Adipocyte (in vitro differentiated cells): ENCODE measurements around the gene RIT2.

Experiments
- DNase-seq: peaks from one replicate; pipeline ENCODE4 v3.0.0-alpha.2; 2015; ENCODE audit warnings: low read depth
- H3K27me3 ChIP-seq: replicated peaks from 2 replicates; pipeline ENCODE4 v1.7.0; 2013; ENCODE audit warnings: mild to moderate bottlenecking, low read length, moderate library complexity; ENCODE audit not compliant: control insufficient read depth, insufficient read depth
- H3K36me3 ChIP-seq: 2 replicates; pipeline ENCODE4 v1.7.0; 2013; ENCODE audit warnings: low read length, mild to moderate bottlenecking, moderate library complexity; ENCODE audit not compliant: control insufficient read depth, insufficient read depth, severe bottlenecking
- H3K4me1 ChIP-seq: 2 replicates; pipeline ENCODE4 v1.7.0; 2013; ENCODE audit warnings: mild to moderate bottlenecking, low read length, moderate library complexity; ENCODE audit not compliant: control insufficient read depth, insufficient read depth
- H3K4me3 ChIP-seq: 2 replicates; pipeline ENCODE4 v1.7.0; 2013; ENCODE audit warnings: mild to moderate bottlenecking, low read length, moderate library complexity
- H3K9ac ChIP-seq: 2 replicates; pipeline ENCODE4 v1.7.0; 2013; ENCODE audit warnings: mild to moderate bottlenecking, low read length, moderate library complexity
- H3K9me3 ChIP-seq: 2 replicates; pipeline ENCODE4 v1.7.0; 2013; ENCODE audit warnings: mild to moderate bottlenecking, low read length, moderate library complexity; ENCODE audit not compliant: control insufficient read depth

RIT2 gene

DNA sequence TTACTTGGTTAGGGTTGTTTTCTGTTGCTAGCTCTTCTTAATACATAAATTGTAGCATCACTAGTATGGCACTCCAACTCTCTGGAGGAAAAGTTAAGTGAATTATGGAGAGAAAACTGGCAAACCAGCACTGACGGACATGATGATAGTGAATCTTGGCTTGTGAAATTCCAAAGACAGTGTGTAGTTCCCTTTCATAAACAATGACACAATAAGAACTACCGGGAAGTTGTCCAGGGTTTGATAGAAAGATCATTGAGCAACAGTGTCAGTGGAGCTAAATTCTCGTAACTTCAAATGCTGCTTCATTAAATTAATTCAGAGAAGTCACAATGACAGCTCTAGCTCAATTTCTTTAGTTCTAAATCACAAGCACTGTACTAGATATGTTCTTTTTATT is 66.5 kb downstream of the RIT2 start:
- no peak overlapping the region for H3K9ac ChIP-seq
- peak; percentile 2 for DNase-seq
- H3K27me3 ChIP-seq = peaks cover 4% of the 10 kb centered on the region
- H3K36me3 ChIP-seq = no peaks in the 10 kb centered on the region
- no peak overlapping the region for H3K4me3 ChIP-seq
- peaks cover 15% of the 10 kb centered on the region for H3K4me1 ChIP-seq
- no peaks in the 10 kb centered on the region for H3K9me3 ChIP-seq

DNA sequence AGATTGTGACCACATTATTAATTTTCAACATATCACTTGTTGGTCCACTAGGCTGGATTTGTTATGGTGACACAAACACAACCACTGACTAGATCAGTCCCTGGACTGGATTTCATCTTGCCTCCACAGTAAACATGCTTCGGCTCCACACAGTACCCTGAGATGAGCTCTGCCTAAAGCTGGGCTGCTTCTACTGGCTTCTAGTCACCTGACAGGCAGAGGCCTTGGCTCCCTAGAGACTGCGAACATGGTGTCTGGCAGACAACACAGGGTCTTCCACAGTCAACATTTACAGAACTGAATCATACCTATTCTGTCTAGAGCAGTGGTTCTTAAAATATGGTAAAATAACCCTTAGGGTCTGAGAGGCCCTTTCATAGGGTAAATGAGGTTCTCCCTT is 69.2 kb downstream of the RIT2 start:
- Histone ChIP-seq H3K9me3 (no peaks in the 10 kb centered on the region), H3K9ac (no peak overlapping the region), H3K27me3 (peaks cover 4% of the 10 kb centered on the region), H3K4me3 (no peak overlapping the region), H3K4me1 (peaks cover 15% of the 10 kb centered on the region), H3K36me3 (no peaks in the 10 kb centered on the region)
- no peak for DNase-seq

DNA sequence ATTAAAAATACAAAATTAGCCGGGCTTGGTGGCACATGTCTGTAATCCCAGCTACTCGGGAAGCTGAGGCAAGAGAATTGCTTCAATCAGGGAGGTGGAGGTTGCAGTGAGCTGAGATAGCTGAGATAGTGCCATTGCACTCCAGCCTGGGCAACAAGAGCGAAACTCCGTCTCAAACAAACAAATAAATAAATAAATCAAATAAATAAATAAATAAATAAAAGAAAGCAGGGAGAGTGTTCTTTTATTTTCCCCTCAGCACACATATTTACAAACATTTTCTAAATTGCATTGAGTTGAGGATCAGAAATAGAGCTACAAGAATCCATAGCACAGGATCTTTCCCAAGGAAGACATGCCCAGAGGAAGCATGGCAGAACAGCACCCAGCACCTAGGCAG is 71.9 kb downstream of the RIT2 start:
- no peak overlapping the region for H3K9ac ChIP-seq
- H3K36me3 ChIP-seq = no peaks in the 10 kb centered on the region
- H3K4me3 ChIP-seq = no peak overlapping the region
- H3K4me1 ChIP-seq = peaks cover 6% of the 10 kb centered on the region
- H3K9me3 ChIP-seq = no peaks in the 10 kb centered on the region
- no peak for DNase-seq
- H3K27me3 ChIP-seq = no peaks in the 10 kb centered on the region

DNA sequence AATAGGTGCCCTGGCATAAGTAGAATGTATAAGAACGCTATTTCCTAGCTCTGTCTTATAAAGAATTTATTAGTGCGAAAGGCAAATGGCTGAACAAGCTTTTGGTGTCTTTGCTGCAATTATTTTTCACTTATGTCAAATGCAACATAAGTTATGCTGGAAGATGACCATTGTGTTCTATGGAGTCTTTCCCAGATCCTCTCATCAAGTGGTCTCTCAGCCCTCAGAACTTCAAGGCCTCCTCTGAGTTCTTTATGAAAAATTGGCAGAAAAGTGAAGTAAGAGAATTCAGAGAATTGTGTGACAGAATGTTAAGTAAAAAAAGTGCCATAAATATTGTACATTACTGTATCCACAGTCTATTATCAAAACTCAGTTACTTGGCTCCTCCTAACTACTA is 75.2 kb downstream of the RIT2 start:
- Histone ChIP-seq H3K4me1 (no peaks in the 10 kb centered on the region), H3K9me3 (no peaks in the 10 kb centered on the region), H3K27me3 (no peaks in the 10 kb centered on the region), H3K4me3 (no peak overlapping the region), H3K36me3 (no peaks in the 10 kb centered on the region), H3K9ac (no peak overlapping the region)
- DNase-seq = no peak

DNA sequence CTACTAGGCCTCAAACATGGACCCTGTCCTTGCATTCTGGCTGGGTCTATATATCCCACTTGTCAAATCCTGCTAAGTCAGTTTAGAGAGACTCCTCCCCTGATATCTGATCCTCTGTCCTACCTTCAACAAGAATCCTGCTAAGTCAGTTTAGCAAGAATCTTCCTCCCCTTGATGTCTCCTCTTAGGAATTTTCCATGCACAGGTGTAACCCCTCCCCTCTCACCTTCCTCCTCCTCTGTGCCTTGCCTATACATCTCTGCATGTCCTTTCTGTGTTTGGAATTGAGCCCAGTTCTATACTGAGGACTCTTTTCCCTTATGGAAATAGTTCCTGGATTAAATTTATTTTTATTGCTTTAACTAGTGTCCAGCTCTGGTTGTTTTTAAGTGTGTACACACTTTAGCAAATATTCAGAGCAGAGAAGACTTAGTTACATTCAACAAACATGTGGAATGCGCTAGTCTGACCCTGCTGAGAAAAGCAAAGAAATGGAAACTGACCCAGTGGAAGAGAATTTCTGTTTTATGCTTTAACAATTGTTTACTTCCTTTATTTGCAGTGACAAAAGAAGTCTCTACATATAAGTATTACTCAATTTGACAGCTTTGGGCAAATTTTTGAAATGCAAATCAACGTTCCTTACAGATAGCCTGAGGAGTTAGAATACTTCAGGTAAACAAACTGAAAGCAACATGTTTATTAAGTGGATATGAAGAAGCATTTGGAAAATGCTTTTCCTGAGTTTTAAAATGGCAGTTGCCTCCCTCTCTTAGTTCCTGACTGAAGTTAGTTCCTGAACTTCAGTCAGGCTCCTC is 80.6 kb downstream of the RIT2 start:
- Histone ChIP-seq H3K9ac (no peak overlapping the region), H3K4me1 (no peaks in the 10 kb centered on the region), H3K27me3 (no peaks in the 10 kb centered on the region), H3K36me3 (no peaks in the 10 kb centered on the region), H3K9me3 (no peaks in the 10 kb centered on the region), H3K4me3 (no peak overlapping the region)
- no peak for DNase-seq

DNA sequence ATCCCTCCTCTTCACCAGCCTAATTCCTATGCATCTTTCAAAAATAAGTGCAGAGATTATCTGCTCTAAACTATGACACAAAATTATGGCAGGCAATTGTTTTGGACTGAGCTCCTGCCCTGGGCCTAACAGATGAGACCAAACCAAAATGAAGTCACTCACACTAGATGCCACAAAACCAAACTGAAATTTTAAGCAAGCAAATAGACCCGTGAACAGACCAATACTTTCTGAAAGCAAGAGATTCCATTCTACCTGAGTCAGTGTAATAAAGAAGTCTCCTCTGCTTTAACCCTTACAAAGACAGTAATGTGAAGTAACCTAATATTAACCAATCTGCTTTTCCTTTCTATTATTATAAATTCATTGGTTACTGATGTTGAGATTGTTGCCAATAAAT is 84.3 kb downstream of the RIT2 start:
- no peak overlapping the region for H3K9ac ChIP-seq
- H3K4me1 ChIP-seq = no peaks in the 10 kb centered on the region
- no peak overlapping the region for H3K4me3 ChIP-seq
- H3K27me3 ChIP-seq = no peaks in the 10 kb centered on the region
- no peak for DNase-seq
- no peaks in the 10 kb centered on the region for H3K9me3 ChIP-seq
- no peaks in the 10 kb centered on the region for H3K36me3 ChIP-seq

DNA sequence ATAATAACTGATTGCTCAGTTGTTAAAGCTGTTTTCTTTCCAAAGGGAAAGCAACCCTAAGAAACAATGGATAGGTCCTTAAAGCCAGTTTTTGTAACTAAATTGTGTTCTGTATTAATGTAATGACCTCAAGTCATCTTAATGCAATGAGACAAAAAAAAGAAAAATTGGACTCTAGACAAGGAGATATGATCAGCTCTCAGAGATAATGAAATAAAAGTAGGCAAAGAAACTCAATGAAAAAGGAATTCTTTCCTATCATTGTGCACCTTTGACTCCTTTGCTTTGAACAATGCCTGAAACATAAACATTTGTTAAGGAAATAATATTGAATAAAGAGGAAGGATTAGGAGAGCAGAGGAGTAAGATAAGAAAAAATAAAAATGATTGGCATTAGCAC is 86.1 kb downstream of the RIT2 start:
- Histone ChIP-seq H3K4me1 (no peaks in the 10 kb centered on the region), H3K9me3 (no peaks in the 10 kb centered on the region), H3K4me3 (no peak overlapping the region), H3K9ac (no peak overlapping the region), H3K36me3 (no peaks in the 10 kb centered on the region), H3K27me3 (no peaks in the 10 kb centered on the region)
- DNase-seq = no peak

DNA sequence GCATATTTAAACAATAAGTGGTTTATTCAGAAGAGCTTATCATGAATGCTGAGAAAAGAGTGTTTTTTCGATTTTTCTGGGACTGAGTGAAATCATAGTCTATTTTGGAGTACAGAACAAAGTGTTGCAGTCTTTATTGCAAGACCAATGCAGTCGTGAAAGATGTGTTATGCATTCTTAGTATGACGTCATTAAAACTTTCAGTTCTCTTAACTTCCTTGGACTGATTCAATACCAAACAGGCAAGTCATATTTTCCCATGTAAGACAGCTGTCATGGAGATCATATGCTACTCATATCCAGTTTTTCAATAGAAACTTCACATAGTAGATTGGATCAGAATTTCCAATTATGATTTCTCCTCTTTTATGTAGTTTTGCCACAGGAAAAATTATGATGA is 92.6 kb downstream of the RIT2 start:
- no peaks in the 10 kb centered on the region for H3K27me3 ChIP-seq
- no peak for DNase-seq
- no peak overlapping the region for H3K4me3 ChIP-seq
- H3K9me3 ChIP-seq = no peaks in the 10 kb centered on the region
- H3K9ac ChIP-seq = no peak overlapping the region
- no peaks in the 10 kb centered on the region for H3K36me3 ChIP-seq
- H3K4me1 ChIP-seq = no peaks in the 10 kb centered on the region

DNA sequence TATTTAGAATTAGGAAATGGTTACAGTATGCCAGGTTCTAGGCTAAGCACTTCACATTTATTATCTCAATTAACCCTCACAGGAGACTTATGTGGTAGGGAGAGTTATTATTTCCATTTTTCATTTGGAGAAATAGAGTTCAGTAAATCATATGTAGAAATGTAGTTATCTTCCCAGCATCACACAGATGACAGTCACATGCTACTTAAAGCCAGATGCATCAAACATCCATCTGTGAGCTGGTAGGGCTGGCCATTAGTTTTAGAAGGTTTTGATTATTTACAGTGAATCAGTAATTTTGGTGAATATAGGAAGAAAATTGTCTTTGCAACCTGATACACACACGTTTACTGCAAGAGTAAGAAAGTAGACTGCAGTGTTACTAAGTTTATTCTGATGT is 97.9 kb downstream of the RIT2 start:
- H3K9me3 ChIP-seq = no peaks in the 10 kb centered on the region
- DNase-seq = no peak
- H3K4me1 ChIP-seq = no peaks in the 10 kb centered on the region
- H3K9ac ChIP-seq = no peak overlapping the region
- no peak overlapping the region for H3K4me3 ChIP-seq
- H3K27me3 ChIP-seq = no peaks in the 10 kb centered on the region
- H3K36me3 ChIP-seq = no peaks in the 10 kb centered on the region

DNA sequence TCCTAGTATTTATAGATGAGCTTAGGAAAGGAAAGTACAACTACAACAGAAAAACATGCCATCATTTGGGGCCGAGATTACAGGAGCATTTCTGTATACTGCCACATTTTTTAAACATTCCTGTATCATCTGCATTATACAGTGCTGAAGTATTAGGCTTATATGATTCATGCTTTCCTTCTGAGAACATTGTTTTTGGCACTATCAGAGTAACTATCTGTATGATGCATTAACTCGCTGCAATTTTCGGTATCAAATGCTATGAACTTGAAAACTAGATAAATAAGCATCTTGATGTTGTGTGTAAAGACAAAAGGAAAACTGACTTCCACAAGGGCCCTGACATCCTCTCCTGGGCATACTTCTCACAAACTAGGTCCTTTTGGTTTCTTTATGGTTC is 102.0 kb downstream of the RIT2 start:
- H3K9ac ChIP-seq = no peak overlapping the region
- H3K4me1 ChIP-seq = no peaks in the 10 kb centered on the region

DNA sequence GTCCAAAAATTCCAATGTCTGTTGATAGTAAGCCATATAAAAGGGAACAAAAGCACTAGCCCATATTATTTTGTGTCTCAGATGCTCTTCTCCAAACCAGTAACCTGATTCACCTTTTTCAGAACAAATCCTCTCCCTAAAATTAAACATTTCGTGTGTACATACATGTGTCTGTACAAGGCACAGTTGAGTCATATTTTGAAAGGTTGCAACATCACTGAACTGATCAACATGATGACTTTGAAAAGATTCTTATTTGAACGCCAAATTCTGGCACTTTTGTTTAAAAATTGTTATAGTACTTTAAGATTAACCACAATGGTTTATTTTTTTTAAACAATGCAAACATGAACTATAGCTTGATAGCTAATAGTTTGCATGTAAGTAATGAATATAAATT is 102.5 kb downstream of the RIT2 start:
- DNase-seq = no peak
- H3K9ac ChIP-seq = no peak overlapping the region
- H3K4me1 ChIP-seq = no peaks in the 10 kb centered on the region
- H3K36me3 ChIP-seq = no peaks in the 10 kb centered on the region
- no peaks in the 10 kb centered on the region for H3K27me3 ChIP-seq
- H3K9me3 ChIP-seq = no peaks in the 10 kb centered on the region
- H3K4me3 ChIP-seq = no peak overlapping the region

More for the DNA sequence above, 102.0 kb downstream of the RIT2 start:
- H3K27me3 ChIP-seq = no peaks in the 10 kb centered on the region
- DNase-seq = no peak
- H3K9me3 ChIP-seq = no peaks in the 10 kb centered on the region
- no peaks in the 10 kb centered on the region for H3K36me3 ChIP-seq
- no peak overlapping the region for H3K4me3 ChIP-seq

DNA sequence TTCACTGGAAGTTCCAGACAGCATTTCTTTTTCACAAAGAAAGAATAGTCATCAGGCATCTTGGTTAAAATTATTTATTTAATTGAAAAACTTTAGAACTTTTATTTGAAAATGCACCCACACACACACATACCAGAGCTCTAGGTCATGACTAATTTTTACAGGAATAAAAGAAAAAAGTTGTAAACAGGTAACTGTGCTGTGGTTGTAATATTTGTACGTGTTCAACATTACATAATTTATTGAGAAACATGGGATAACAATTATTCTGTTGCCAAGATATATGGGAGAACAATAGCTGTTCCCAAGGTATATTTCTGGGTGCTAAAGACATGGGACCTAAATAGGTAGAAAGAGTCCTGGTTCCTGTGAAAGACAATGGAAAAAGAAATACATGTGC is 104.9 kb downstream of the RIT2 start:
- H3K9ac ChIP-seq = no peak overlapping the region
- H3K4me3 ChIP-seq = no peak overlapping the region
- H3K36me3 ChIP-seq = no peaks in the 10 kb centered on the region
- no peak for DNase-seq
- no peaks in the 10 kb centered on the region for H3K9me3 ChIP-seq
- no peaks in the 10 kb centered on the region for H3K27me3 ChIP-seq
- no peaks in the 10 kb centered on the region for H3K4me1 ChIP-seq
